ENCODE measurements around the gene RPL26. TPM values are rescaled to one million over a fixed set of nuclear protein-coding genes. Genes with fewer than 3 reads are reported as not detected.
"Not testable (repeated sequence)": the region's sequence is repeated elsewhere in the genome, so short reads cannot be mapped to it uniquely, and the experiment has no call there.

RPL26 gene
- total and polyA plus RNA-seq, 2 donors, result 3,064 to 3,805 TPM

DNA sequence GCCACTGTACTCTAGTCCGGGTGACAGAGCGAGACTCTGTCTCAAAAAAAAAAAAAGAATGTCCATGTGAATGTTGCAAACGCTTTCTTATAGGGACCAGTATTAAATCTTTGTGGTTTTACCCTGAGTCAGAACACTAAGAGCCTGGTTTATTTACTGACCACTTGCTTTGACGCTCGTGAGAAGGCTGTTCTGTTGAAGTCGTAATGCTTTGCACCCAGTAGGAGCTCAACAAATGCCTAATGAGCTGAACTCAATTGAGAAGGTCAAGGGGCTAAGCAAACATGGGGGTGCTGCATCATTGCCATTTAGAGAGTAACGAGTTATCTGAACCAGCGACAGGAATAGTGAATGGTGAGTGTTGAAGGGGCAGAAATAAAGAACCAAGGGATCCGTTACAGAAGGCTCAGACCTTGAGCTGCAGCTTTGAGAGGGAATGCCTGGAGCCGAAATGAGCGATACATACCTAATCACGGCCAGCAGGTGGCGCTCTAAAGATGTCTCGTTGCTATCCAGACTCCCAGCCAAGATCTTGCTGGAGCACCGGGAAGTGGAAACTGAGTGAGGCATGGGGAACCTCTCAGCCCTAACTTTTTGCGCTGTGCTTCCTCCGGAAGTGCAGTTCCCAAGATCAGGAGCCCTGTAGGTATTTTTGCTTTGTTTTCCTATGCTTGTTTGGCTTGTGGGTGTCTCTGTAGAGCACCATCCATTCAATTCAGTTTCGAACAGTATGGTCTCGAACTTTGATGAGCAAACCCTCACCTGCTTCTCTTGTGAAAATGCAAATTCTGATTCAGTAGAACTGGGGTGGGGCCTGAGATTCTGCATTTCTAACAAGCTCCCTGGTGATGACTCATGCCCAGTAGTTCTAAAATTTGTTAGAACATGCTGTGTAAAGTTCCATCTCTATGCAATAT lies 27.2 kb upstream of the RPL26 start:
- Histone ChIP-seq H3K4me1 (ENCODE audit: insufficient read depth) (no peaks in the 10 kb centered on the region), H3K36me3 (ENCODE audit: insufficient read depth) (no peaks in the 10 kb centered on the region), H3K4me3 (ENCODE audit: low read depth, low read length) (no peak overlapping the region), H3K27ac (ENCODE audit: low read depth) (no peak overlapping the region)
- DNase-seq (ENCODE audit: extremely low spot score), result peak; percentile 59
- 25% methylated on average over 19 of the region's 19 CpGs for WGBS

DNA sequence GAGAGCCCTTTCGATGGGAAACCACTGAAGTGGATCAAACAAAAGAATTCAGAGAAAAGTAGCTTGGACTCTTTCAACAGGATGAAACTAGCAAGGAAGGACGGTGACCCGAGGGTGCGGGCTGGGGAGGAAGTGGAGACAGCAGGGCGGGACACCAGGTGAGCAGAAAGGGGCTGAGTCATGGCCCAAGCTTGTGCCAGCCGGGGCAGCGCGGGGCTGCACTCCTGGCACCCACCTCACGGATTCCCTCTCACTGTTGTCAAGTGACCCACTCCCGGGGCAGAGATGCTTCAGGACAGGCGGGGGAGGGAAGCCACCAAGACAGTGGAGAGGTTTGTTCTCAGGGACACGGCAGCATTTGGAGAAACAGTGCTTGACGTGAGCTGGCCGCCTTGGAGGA lies 25.4 kb upstream of the RPL26 start:
- Histone ChIP-seq H3K4me3 (ENCODE audit: low read depth, low read length) (no peak overlapping the region), H3K36me3 (ENCODE audit: insufficient read depth) (no peaks in the 10 kb centered on the region), H3K27ac (ENCODE audit: low read depth) (no peak overlapping the region), H3K4me1 (ENCODE audit: insufficient read depth) (no peaks in the 10 kb centered on the region)
- no peak for DNase-seq (ENCODE audit: extremely low spot score)
- WGBS, result 59% methylated on average over 14 of the region's 14 CpGs

DNA sequence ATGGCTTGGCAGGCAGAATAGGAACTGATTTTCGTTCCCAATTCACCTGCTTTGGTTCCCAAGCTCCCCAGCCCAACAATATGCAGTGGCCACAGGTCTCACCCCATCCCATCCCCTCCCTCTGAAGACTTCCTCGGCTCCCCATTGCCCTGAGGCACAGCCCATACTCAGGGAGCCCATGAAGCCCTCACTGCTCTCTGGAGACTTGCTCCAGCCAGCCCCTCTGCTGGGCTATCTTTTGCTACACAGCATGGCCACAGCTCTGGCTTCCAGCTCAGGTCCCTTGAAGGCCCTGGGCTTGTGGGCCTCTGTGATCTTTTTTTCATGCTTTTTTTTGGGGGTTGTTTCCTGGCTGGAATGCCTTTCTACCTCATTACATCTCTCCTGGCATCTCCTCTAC lies 23.2 kb upstream of the RPL26 start:
- WGBS, result 73% methylated on average over 2 of the region's 2 CpGs
- no peaks in the 10 kb centered on the region for H3K4me1 ChIP-seq (ENCODE audit: insufficient read depth)
- H3K27ac ChIP-seq (ENCODE audit: low read depth), result no peak overlapping the region
- no peak overlapping the region for H3K4me3 ChIP-seq (ENCODE audit: low read depth, low read length)
- H3K36me3 ChIP-seq (ENCODE audit: insufficient read depth), result no peaks in the 10 kb centered on the region
- no peak for DNase-seq (ENCODE audit: extremely low spot score)

DNA sequence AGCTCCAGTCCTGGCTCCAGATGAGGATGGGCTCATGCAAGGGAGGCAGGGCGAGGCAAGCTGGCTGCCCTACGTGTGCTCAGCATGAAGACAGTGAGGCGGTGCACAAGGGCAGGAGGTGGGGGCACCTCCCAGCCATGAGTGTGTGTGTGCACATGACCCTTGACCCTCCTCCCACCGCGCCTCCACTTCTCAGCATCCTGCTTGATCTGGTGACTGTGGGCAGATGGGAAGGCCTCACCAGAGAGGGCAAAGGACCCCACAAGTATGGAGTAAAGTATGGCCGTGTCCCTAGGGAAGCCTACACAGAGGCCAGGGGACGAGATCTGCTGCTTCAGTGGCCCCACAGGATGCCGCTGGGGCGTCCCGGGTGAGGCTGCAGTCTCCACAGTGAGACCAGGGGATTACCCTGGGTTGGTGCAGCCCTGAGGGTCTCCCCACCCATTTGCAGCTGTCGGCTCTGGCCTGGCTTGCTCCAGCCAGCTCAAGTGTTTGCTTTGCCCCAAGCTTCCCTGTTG lies 22.6 kb upstream of the RPL26 start:
- Histone ChIP-seq H3K36me3 (ENCODE audit: insufficient read depth) (no peaks in the 10 kb centered on the region), H3K4me3 (ENCODE audit: low read depth, low read length) (no peak overlapping the region), H3K4me1 (ENCODE audit: insufficient read depth) (no peaks in the 10 kb centered on the region), H3K27ac (ENCODE audit: low read depth) (no peak overlapping the region)
- no peak for DNase-seq (ENCODE audit: extremely low spot score)
- 84% methylated on average over 11 of the region's 11 CpGs for WGBS

DNA sequence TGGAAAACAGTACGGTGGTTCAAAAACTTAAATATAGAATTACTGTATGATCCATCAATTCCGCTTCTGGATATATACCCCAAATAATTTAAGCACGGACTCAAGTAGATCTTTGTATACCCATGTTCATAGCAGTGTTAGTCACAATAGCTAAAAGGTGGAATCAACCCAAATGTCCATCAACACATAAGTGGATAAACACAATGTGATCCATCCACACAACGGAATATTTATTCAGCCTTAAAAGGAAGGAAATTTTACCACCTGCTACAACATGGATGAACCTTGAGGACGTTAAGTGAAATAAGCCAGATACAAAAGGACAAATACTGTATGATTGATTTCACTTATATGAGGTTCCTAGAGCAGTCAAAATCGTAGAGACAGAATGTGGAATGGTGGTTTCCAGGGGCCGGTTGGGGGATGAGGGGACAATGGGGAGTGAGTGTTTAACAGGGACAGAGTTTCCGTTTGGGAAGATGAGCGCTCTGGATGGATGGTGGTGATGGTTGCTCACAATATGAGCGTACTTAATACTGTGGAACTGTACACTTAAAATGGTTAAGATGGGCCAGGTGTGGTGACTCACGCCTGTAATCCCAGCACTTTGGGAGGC lies 20.0 kb upstream of the RPL26 start:
- no peaks in the 10 kb centered on the region for H3K4me1 ChIP-seq (ENCODE audit: insufficient read depth)
- WGBS, result 79% methylated on average over 11 of the region's 11 CpGs
- H3K4me3 ChIP-seq (ENCODE audit: low read depth, low read length), result no peak overlapping the region
- H3K27ac ChIP-seq (ENCODE audit: low read depth), result no peak overlapping the region
- DNase-seq (ENCODE audit: extremely low spot score), result no peak
- H3K36me3 ChIP-seq (ENCODE audit: insufficient read depth), result no peaks in the 10 kb centered on the region

DNA sequence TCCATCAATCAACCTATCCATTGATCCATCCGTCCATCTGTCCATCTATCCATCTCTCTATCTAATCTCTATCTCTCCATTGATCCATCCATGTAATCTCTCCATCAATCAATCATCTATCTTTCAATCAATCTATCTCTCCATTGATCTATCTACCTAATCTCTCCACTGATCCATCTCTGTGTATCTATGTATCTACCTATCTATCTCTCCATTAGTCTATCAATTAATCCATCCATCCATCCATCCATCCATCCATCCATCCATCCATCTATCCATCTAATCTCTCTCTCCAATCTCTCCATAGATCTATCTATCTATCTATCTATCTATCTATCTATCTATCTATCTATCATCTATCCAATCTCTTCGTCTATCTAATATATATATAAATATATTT lies 18.1 kb upstream of the RPL26 start:
- 86% methylated on average over 2 of the region's 2 CpGs for WGBS

DNA sequence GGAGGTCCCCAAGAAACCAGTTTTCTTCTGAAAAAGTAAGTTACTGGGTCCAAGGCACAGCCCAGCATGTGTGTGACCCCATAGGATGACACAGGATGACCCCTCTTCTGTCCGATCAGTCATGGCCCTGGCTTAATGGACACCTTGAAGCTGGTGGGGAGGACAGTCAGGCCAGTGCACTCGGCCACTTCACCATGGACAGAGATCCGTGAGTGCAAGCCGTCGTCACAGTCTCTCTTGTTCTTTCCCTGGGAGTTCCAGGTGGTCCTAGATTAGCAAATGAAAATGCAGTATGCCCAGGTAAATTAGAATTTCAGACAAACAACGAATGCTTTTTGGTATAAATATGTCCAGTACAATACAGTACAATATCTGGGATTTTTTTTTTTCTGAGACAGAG lies 16.0 kb upstream of the RPL26 start:
- DNase-seq (ENCODE audit: extremely low spot score), result no peak
- Histone ChIP-seq H3K27ac (ENCODE audit: low read depth) (no peak overlapping the region), H3K4me1 (ENCODE audit: insufficient read depth) (no peaks in the 10 kb centered on the region), H3K4me3 (ENCODE audit: low read depth, low read length) (no peak overlapping the region), H3K36me3 (ENCODE audit: insufficient read depth) (no peaks in the 10 kb centered on the region)
- 53% methylated on average over 6 of the region's 6 CpGs for WGBS

More for the DNA sequence above, 18.1 kb upstream of the RPL26 start:
- Histone ChIP-seq H3K4me1 (ENCODE audit: insufficient read depth) (no peaks in the 10 kb centered on the region), H3K27ac (ENCODE audit: low read depth) (no peak overlapping the region), H3K36me3 (ENCODE audit: insufficient read depth) (no peaks in the 10 kb centered on the region), H3K4me3 (ENCODE audit: low read depth, low read length) (no peak overlapping the region)
- DNase-seq (ENCODE audit: extremely low spot score), result no peak

DNA sequence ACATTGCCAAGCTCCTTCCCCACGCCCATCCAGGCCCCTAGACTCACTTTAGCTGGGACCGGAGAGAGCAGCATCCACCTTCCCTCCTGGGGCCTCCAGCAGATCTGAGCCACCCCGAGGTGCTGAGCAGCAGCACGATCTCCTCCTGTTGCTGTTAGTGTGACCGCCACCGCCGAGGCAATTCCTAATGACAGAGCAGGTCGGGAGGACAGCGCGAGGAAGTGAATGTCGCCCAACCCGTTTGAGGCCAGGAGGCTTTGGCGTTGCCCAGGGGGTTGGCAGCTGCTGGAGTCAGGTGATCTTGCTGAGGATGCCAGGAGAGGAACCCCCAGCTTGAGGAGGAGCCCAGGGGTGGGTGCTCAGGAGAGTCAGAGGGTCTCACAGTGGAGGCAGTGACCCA lies 14.6 kb upstream of the RPL26 start, which contains the start of gene RNF222:
Gene RNF222 (minus strand): TSS at position 192 of the 400 bp plus-strand sequence. CDS start 4,366 bp downstream, outside the sequence.
- no peaks in the 10 kb centered on the region for H3K36me3 ChIP-seq (ENCODE audit: insufficient read depth)
- no peaks in the 10 kb centered on the region for H3K4me1 ChIP-seq (ENCODE audit: insufficient read depth)
- H3K4me3 ChIP-seq (ENCODE audit: low read depth, low read length), result no peak within 1 kb of the TSS
- DNase-seq (ENCODE audit: extremely low spot score), result no peak
- H3K27ac ChIP-seq (ENCODE audit: low read depth), result no peak within 1 kb of the TSS
- WGBS, result 55% methylated on average over 13 of the region's 13 CpGs

DNA sequence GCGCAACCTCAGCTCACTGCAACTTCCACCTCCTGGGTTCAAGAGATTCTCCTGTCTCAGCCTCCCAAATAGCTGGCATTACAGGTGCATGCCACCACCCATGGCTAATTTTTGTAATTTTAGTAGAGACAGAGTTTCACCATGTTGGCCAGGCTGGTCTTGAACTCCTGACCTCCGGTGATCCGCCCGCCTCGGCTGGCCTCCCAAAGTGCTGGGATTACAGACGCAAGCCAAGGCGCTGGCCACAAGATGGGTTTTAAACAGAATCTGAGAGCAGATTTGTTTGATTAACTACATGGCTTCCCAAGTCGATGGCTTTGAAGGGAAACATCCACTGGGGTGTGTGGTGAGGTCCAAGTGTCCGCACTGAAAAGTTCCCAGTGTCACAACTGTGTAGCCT lies 11.5 kb upstream of the RPL26 start:
- not testable (repeated sequence) for H3K4me3 ChIP-seq (ENCODE audit: low read depth, low read length); DNase-seq (ENCODE audit: extremely low spot score); H3K4me1 ChIP-seq (ENCODE audit: insufficient read depth); H3K36me3 ChIP-seq (ENCODE audit: insufficient read depth); H3K27ac ChIP-seq (ENCODE audit: low read depth)
- 81% methylated on average over 9 of the region's 9 CpGs for WGBS

DNA sequence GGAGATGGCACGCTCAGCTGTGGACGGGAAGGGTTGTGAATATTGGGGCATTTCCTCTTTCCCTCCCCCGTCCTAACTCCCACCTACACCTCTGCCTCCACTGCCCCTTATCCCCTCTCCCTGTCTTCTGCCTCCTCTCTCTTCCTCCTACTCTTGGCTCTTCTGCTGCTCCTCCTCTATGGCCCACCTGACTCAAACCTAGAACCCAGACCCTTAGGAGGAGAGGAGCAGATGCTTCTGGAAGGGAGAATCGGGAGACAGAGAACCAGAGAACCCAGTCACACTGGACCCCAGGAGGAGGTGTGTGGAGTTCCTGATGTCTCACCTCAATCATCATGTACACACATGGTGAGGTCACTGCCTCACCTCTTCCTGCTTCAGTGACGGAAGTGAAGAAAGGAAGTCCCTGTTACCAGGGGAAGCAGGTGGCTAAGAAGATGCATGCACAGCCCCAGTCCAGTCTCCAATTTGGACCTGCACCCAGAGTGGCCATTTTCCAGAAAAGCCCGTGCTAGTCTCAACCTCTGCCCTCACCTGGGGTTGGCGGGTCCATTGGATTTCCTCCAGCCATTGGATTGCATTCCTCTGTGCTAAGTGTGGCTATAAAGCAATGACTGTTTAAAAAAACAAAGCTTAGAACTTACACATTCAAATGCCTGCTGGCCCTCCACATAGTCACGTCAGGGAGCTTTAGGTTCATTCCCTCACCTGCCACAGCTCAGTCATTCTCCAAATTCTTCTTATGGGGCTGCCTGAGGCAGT lies 10.7 kb upstream of the RPL26 start:
- Histone ChIP-seq H3K27ac (ENCODE audit: low read depth) (no peak overlapping the region), H3K4me3 (ENCODE audit: low read depth, low read length) (no peak overlapping the region), H3K4me1 (ENCODE audit: insufficient read depth) (no peaks in the 10 kb centered on the region), H3K36me3 (ENCODE audit: insufficient read depth) (no peaks in the 10 kb centered on the region)
- DNase-seq (ENCODE audit: extremely low spot score), result no peak
- WGBS, result 61% methylated on average over 8 of the region's 8 CpGs

DNA sequence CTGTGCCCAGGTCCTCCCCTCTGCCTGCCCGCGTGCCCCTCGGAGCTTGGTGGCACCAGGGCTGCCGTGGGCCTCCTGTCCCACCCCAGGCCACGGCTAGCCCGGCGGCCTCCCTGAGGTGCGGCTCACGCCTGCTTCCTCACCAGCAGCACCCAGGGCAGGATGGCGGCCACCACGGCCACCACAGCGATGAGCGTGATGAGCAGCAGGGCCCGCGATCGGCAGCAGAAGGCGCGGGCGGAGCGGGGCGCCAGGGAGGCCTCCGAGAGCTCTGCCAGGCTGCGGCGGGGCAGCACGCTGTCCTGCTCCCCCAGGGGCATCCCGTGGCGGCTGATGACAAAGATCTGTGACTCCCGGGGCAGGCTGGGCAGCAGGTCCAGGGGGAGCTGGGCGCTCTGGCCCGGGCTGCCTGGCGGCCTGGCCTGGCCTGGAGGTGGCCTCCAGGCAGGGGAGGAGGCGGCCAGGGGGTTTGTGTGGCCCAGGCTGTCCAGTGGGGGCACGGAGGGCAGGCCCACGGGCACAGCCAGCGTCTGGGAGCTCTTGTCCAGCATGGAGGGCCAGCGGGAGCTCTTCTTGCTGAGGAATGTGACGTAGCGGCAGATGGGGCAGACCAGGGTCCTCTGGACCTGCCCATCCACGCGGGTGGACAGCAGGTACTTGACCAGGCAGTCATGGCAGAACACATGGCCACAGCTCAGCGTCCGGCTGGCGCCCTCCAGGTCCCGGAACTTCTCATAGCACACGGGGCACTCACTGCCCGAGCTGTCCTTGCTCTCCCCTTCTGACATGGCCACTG lies 9.9 kb upstream of the RPL26 start:
- WGBS, result 86% methylated on average over 46 of the region's 46 CpGs
- Histone ChIP-seq H3K36me3 (ENCODE audit: insufficient read depth) (no peaks in the 10 kb centered on the region), H3K4me3 (ENCODE audit: low read depth, low read length) (no peak overlapping the region), H3K27ac (ENCODE audit: low read depth) (no peak overlapping the region), H3K4me1 (ENCODE audit: insufficient read depth) (no peaks in the 10 kb centered on the region)
- DNase-seq (ENCODE audit: extremely low spot score), result no peak

DNA sequence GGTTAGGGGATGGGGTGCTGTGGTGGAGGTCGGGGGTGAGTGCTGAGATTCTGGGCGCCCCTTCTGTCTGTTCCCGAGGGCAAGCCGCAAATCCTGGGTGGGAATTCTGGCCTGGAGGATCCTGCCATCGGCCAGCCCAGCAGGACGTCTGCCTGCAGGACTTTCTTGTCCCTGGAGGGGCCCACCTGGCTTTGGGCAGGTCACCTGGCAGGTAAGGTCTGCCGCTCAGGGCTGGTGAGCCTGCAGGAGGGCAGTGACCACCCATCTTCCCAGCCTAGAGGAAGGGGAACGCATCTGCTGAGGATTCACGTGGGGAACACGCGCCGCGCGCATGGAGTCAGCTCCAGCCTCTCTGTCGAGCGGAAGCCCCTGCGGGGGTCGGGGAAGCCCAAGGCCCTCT lies 9.3 kb upstream of the RPL26 start:
- DNase-seq (ENCODE audit: extremely low spot score), result no peak
- 63% methylated on average over 18 of the region's 18 CpGs for WGBS
- Histone ChIP-seq H3K36me3 (ENCODE audit: insufficient read depth) (no peaks in the 10 kb centered on the region), H3K4me3 (ENCODE audit: low read depth, low read length) (no peak overlapping the region), H3K4me1 (ENCODE audit: insufficient read depth) (no peaks in the 10 kb centered on the region), H3K27ac (ENCODE audit: low read depth) (no peak overlapping the region)

DNA sequence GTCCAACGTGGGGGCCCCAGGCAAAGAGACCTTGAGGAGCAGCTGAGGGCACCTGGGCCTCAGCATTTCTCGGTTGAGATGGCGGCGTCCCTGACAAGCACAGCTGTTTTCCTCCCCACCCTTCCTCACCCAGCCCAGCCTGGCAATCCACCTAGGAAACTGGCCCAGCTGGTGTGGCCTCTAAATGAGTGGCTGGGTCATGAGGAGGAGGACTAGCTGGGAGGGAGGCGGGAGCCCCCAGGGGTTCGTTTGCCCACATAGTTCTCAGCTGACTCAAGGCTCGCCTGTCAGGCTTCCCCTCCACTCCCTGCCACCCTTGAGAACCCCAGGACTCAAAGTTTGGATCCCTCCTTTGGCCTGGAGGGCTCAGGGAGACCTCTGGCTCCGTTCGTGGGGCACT lies 8.7 kb upstream of the RPL26 start:
- Histone ChIP-seq H3K36me3 (ENCODE audit: insufficient read depth) (no peaks in the 10 kb centered on the region), H3K27ac (ENCODE audit: low read depth) (no peak overlapping the region), H3K4me1 (ENCODE audit: insufficient read depth) (no peaks in the 10 kb centered on the region), H3K4me3 (ENCODE audit: low read depth, low read length) (no peak overlapping the region)
- WGBS, result 40% methylated on average over 9 of the region's 9 CpGs
- DNase-seq (ENCODE audit: extremely low spot score), result no peak
